PFSK-1 (cell line): Measurements from ENCODE around the gene NAA40.

Experiments used
- FOXP2 ChIP-seq: optimal IDR thresholded peaks from 2 replicates; pipeline ENCODE3; 2011; ENCODE audit warnings: borderline replicate concordance, control low read depth, inconsistent platforms; ENCODE audit not compliant: insufficient read depth; ENCODE audit errors: extremely low read length, extremely low read depth
- POLR2AphosphoS5 ChIP-seq: IDR thresholded peaks from 2 replicates; pipeline ENCODE4 v1.6.1; 2012; ENCODE audit warnings: low read depth, mild to moderate bottlenecking, control low read depth, low read length, moderate library complexity
- REST ChIP-seq, 2 experiments: IDR thresholded peaks; 2 replicates each; pipeline versions ENCODE4 v1.6.1 to v1.8.0; 2011 to 2012; ENCODE audit warnings: low read depth in 2 of 2, low read length in 2 of 2, control low read depth in 1 of 2, inconsistent platforms in 1 of 2, mild to moderate bottlenecking in 1 of 2, moderate library complexity in 1 of 2; ENCODE audit not compliant: insufficient read depth in 1 of 2
- SIN3A ChIP-seq: IDR thresholded peaks from 2 replicates; pipeline ENCODE4 v1.6.1; 2012; ENCODE audit warnings: mild to moderate bottlenecking, low read length, moderate library complexity, borderline replicate concordance; ENCODE audit not compliant: insufficient read depth
- TAF1 ChIP-seq: IDR thresholded peaks from 2 replicates; pipeline ENCODE4 v1.6.1; 2012; ENCODE audit warnings: low read length, control low read depth, borderline replicate concordance; ENCODE audit not compliant: insufficient read depth

- TF ChIP-seq FOXP2 (no peak), TAF1 (no peak), POLR2AphosphoS5 (no peak), SIN3A (no peak), REST (IDR thresholded peaks at IDR 0.05; ENCODE audit: insufficient read depth in 1 of 2, low read depth in 2 of 2, low read length in 2 of 2) (no peak)
Observed at GRCh38 chr11:64003807-64004589, 65.2 kb downstream of the NAA40 start.
